K562 (cell line): Measurements from ENCODE around the gene MED29. TPM values are rescaled to one million over a fixed set of nuclear protein-coding genes. Genes with fewer than 3 reads are reported as not detected.

ENCODE experiments used
- CEBPG ChIP-seq, 3 experiments: fragments of 200-800 bp in 1 of 3; sonication (Bioruptor generic) in 1 of 3; sonication (generic) in 1 of 3; formaldehyde crosslinking in 1 of 3; IDR thresholded peaks in 2 of 3; conservative IDR thresholded peaks in 1 of 3; 2 replicates each; pipeline versions ENCODE4 v1.6.1 to v1.8.0; 2016 to 2022; ENCODE audit warnings: missing compliant biosample characterization in 2 of 3, missing genetic modification characterization in 2 of 3, mild to moderate bottlenecking in 1 of 3, missing genetic modification reagents in 1 of 3
- ELF4 ChIP-seq: fragments of 450-650 bp; formaldehyde crosslinking; IDR thresholded peaks from 2 replicates; pipeline ENCODE4 v1.4.0; 2022; ENCODE audit warnings: missing genetic modification characterization
- GATAD2A ChIP-seq: fragments of 450-650 bp; IDR thresholded peaks from 2 replicates; pipeline ENCODE4 v1.6.1; 2017
- JUN ChIP-seq, 2 experiments: sonication (generic) in 1 of 2; formaldehyde crosslinking in 1 of 2; IDR thresholded peaks; 2 replicates each; pipeline versions ENCODE4 v1.6.1 to v1.8.0; 2012 to 2022; ENCODE audit warnings: borderline replicate concordance in 2 of 2, mild to moderate bottlenecking in 2 of 2, improper control_type of control experiment in 1 of 2, low read depth in 1 of 2, low read length in 1 of 2, missing genetic modification reagents in 1 of 2
- LARP7 ChIP-seq: fragments of 450-650 bp; IDR thresholded peaks from 2 replicates; pipeline ENCODE4 v1.6.1; 2016
- LEF1 ChIP-seq: fragments of 450-650 bp; IDR thresholded peaks from 2 replicates; pipeline ENCODE4 v1.6.1; 2016; ENCODE audit warnings: mild to moderate bottlenecking
- MBD2 ChIP-seq: sonication (generic); IDR thresholded peaks from 2 replicates; pipeline ENCODE4 v1.6.1; 2016; ENCODE audit warnings: low read depth, borderline replicate concordance
- MEIS2 ChIP-seq: fragments of 450-650 bp; IDR thresholded peaks from 2 replicates; pipeline ENCODE4 v1.6.1; 2014; ENCODE audit warnings: mild to moderate bottlenecking; ENCODE audit not compliant: partially characterized antibody
- MNT ChIP-seq, 2 experiments: fragments of 450-650 bp; conservative IDR thresholded peaks; 2 replicates each; pipeline ENCODE4 v1.6.1; 2017; ENCODE audit warnings: mild to moderate bottlenecking in 2 of 2, moderate library complexity in 2 of 2
- NFRKB ChIP-seq: fragments of 450-650 bp; IDR thresholded peaks from 2 replicates; pipeline ENCODE4 v1.6.1; 2016; ENCODE audit warnings: low read depth
- OTX1 ChIP-seq: fragments of 450-650 bp; formaldehyde crosslinking; IDR thresholded peaks from 2 replicates; pipeline ENCODE4 v1.4.0; 2022; ENCODE audit warnings: mild to moderate bottlenecking
- PHF21A ChIP-seq: fragments of 450-650 bp; IDR thresholded peaks from 2 replicates; pipeline ENCODE4 v1.6.1; 2017; ENCODE audit warnings: low read depth, borderline replicate concordance
- RHOXF2B ChIP-seq: fragments of 250-450 bp; sonication (Bioruptor Pico); conservative IDR thresholded peaks from 2 replicates; pipeline ENCODE4 v1.5.1; 2021
- TAF15 ChIP-seq: fragments of 200-400 bp; formaldehyde crosslinking; IDR thresholded peaks from 2 replicates; pipeline ENCODE4 v1.6.1; 2017; ENCODE audit warnings: mild to moderate bottlenecking, low read depth, low read length, moderate library complexity
- TRIM24 ChIP-seq, 2 experiments: fragments of 450-650 bp; IDR thresholded peaks; 2 replicates each; pipeline ENCODE4 v1.6.1; 2016
- U2AF2 ChIP-seq: fragments of 200-400 bp; formaldehyde crosslinking; optimal IDR thresholded peaks from 2 replicates; pipeline ENCODE3; 2017; ENCODE audit warnings: low read depth, mild to moderate bottlenecking, low read length
- ZEB2 ChIP-seq: fragments of 450-650 bp; IDR thresholded peaks from 2 replicates; pipeline ENCODE4 v1.6.1; 2016
- ZNF232 ChIP-seq: sonication (generic); formaldehyde crosslinking; IDR thresholded peaks from 2 replicates; pipeline ENCODE4 v1.8.0; 2022; ENCODE audit warnings: mild to moderate bottlenecking, missing genetic modification reagents
- ZNF316 ChIP-seq: fragments of 450-650 bp; IDR thresholded peaks from 2 replicates; pipeline ENCODE4 v1.6.1; 2016
- ZNF696 ChIP-seq: fragments of 250-450 bp; sonication (Bioruptor Pico); conservative IDR thresholded peaks from 2 replicates; pipeline ENCODE4 v1.4.0; 2020; ENCODE audit warnings: mild to moderate bottlenecking, moderate library complexity
- polyA plus RNA-seq, 8 experiments: library from polyadenylated mRNA; depleted of rRNA in 4 of 8; stranded (reverse) in 5 of 8; unstranded in 3 of 8; fragments of >200 nt; fragmentation: Nextera tagmentation in 2 of 8; fragmentation: Illumina TruSeq in 1 of 8; extraction: Ambion mirVana in 2 of 8; extraction: Trizol in 1 of 8; gene quantifications; 2 replicates each; pipeline versions ENCODE4 v1.2.1 to v1.2.3, GENCODE V29; 2011 to 2014; ENCODE audit warnings: inconsistent platforms in 1 of 8, missing spikeins in 1 of 8
- total RNA-seq, 7 experiments: library from RNA; depleted of rRNA in 6 of 7; stranded (reverse); fragments of >200 nt in 6 of 7; fragmentation: Illumina TruSeq in 2 of 7; extraction: Trizol in 2 of 7; gene quantifications; 2 replicates each; pipeline versions ENCODE4 v1.2.1 to v1.2.3, GENCODE V29; 2011 to 2021; ENCODE audit warnings: low replicate concordance in 1 of 7
- TF ChIP-seq, protein P1 (sequence below): fragments of 250-450 bp; sonication (Bioruptor Pico); IDR thresholded peaks from 2 replicates; pipeline ENCODE4 v1.8.0; 2022; ENCODE audit warnings: inconsistent platforms, mild to moderate bottlenecking, moderate library complexity, borderline replicate concordance
- TF ChIP-seq, protein P2 (sequence below): fragments of 450-650 bp; IDR thresholded peaks from 2 replicates; pipeline ENCODE4 v1.6.1; 2017; ENCODE audit warnings: antibody characterized with exemption
- TF ChIP-seq, protein P3 (sequence below): fragments of 450-650 bp; IDR thresholded peaks from 2 replicates; pipeline ENCODE4 v1.6.1; 2016; ENCODE audit warnings: borderline replicate concordance

Gene MED29
- total and polyA plus RNA-seq, 9 of the 15 experiments (the other 6 are each of a cell fraction or from before 2014, with no cell fraction given), result 1.8 to 22.6 (median 12.4) TPM

GRCh38 chr19:39405958-39406655, 14.9 kb downstream of the MED29 start (continued):
- TF ChIP-seq NFRKB (peak; percentile 20; the same call in 1 of the 2 replicates), U2AF2 (no peak), ZNF316 (peak; percentile 43), TRIM24 (IDR thresholded peaks at IDR 0.05) (peak in 1 of 2 experiments; percentile 57; a peak in 2 of 4 replicates), MEIS2 (no peak), RHOXF2B (no peak), ZNF696 (no peak), PHF21A (no peak), ELF4 (CRISPR knock-in tag) (no peak), LEF1 (peak; percentile 17; the same call in 1 of the 2 replicates), TAF15 (no peak), MNT (conservative IDR thresholded peaks at IDR 0.05) (peak in 1 of 2 experiments; percentile 49; a peak in 1 of 4 replicates), CEBPG (CRISPR knock-in tag; IDR thresholded peaks at IDR 0.05) (no peak), CEBPG (tag; conservative IDR thresholded peaks at IDR 0.05 in 1 of 2, IDR thresholded peaks at IDR 0.05 in 1 of 2) (no peak), LARP7 (peak; percentile 79; the same call in 1 of the 2 replicates), GATAD2A (no peak), ZNF232 (CRISPR knock-in tag) (no peak), MBD2 (no peak), ZEB2 (no peak; the same call in 1 of the 2 replicates), OTX1 (peak; percentile 57; the same call in 1 of the 2 replicates), JUN (IDR thresholded peaks at IDR 0.05; ENCODE audit: borderline replicate concordance, low read depth, low read length) (no peak), JUN (CRISPR knock-in tag; IDR thresholded peaks at IDR 0.05; ENCODE audit: borderline replicate concordance) (no peak)
- TF ChIP-seq, protein P1, sequence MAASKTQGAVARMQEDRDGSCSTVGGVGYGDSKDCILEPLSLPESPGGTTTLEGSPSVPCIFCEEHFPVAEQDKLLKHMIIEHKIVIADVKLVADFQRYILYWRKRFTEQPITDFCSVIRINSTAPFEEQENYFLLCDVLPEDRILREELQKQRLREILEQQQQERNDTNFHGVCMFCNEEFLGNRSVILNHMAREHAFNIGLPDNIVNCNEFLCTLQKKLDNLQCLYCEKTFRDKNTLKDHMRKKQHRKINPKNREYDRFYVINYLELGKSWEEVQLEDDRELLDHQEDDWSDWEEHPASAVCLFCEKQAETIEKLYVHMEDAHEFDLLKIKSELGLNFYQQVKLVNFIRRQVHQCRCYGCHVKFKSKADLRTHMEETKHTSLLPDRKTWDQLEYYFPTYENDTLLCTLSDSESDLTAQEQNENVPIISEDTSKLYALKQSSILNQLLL, result no peak
- TF ChIP-seq, protein P2, sequence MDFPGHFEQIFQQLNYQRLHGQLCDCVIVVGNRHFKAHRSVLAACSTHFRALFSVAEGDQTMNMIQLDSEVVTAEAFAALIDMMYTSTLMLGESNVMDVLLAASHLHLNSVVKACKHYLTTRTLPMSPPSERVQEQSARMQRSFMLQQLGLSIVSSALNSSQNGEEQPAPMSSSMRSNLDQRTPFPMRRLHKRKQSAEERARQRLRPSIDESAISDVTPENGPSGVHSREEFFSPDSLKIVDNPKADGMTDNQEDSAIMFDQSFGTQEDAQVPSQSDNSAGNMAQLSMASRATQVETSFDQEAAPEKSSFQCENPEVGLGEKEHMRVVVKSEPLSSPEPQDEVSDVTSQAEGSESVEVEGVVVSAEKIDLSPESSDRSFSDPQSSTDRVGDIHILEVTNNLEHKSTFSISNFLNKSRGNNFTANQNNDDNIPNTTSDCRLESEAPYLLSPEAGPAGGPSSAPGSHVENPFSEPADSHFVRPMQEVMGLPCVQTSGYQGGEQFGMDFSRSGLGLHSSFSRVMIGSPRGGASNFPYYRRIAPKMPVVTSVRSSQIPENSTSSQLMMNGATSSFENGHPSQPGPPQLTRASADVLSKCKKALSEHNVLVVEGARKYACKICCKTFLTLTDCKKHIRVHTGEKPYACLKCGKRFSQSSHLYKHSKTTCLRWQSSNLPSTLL, result peak; percentile 13; the same call in 1 of the 2 replicates
- TF ChIP-seq, protein P3, sequence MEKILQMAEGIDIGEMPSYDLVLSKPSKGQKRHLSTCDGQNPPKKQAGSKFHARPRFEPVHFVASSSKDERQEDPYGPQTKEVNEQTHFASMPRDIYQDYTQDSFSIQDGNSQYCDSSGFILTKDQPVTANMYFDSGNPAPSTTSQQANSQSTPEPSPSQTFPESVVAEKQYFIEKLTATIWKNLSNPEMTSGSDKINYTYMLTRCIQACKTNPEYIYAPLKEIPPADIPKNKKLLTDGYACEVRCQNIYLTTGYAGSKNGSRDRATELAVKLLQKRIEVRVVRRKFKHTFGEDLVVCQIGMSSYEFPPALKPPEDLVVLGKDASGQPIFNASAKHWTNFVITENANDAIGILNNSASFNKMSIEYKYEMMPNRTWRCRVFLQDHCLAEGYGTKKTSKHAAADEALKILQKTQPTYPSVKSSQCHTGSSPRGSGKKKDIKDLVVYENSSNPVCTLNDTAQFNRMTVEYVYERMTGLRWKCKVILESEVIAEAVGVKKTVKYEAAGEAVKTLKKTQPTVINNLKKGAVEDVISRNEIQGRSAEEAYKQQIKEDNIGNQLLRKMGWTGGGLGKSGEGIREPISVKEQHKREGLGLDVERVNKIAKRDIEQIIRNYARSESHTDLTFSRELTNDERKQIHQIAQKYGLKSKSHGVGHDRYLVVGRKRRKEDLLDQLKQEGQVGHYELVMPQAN, result peak; percentile 61
